RPMI7951 (cell line): ENCODE measurements around the gene ZCCHC24. TPM values are rescaled to one million over a fixed set of nuclear protein-coding genes. Genes with fewer than 3 reads are reported as not detected.

ENCODE experiments used
- DNase-seq: peaks from one replicate; pipeline ENCODE4 v3.0.0-alpha.2; 2012; ENCODE audit warnings: low read depth
- total RNA-seq: library from RNA; depleted of rRNA; stranded (reverse); fragments of >200 nt; shearing (Covaris generic); gene quantifications from 2 replicates; pipeline ENCODE4 v1.2.3, GENCODE V29; 2014; rRNA removed

The ZCCHC24 gene
- total RNA-seq = 21.0 and 24.6 TPM in 2 replicates

- peak; percentile 98 for DNase-seq
These were observed at the start of gene ZCCHC24 for GRCh38 chr10:79445161-79445976. Gene ZCCHC24, minus strand, starts transcription at chr10:79445624. Its CDS starts 184 bp downstream, at chr10:79445440.

- no peak for DNase-seq
These were observed 48.4 kb upstream of the ZCCHC24 start for GRCh38 chr10:79493806-79494205.

DNA sequence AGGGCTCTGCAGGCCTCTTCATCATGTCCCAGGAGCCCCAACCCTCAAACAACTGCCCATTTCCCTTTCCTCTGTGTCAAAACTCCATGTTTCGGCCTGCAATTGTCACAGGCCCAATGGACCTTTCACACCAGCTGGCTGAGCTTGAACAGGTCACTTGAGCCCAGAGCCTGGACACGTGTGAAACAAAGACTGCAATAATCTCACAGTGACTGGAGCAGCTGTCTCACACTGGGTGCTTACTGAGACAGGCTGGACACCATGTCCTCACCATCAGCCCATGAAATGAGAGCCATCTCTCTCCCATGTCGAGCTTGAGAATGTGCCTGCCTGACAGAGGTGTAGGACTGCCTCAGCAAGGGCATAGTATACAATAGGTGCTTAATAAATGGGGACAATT is 47.4 kb upstream of the ZCCHC24 start:
- DNase-seq = no peak

GRCh38 chr10:79492256-79492655 is 46.8 kb upstream of the ZCCHC24 start:
- no peak for DNase-seq

GRCh38 chr10:79491143-79491835 is 45.9 kb upstream of the ZCCHC24 start:
- no peak for DNase-seq

- DNase-seq = peak; percentile 57
These were observed 45.1 kb upstream of the ZCCHC24 start for GRCh38 chr10:79490400-79491142.

DNA sequence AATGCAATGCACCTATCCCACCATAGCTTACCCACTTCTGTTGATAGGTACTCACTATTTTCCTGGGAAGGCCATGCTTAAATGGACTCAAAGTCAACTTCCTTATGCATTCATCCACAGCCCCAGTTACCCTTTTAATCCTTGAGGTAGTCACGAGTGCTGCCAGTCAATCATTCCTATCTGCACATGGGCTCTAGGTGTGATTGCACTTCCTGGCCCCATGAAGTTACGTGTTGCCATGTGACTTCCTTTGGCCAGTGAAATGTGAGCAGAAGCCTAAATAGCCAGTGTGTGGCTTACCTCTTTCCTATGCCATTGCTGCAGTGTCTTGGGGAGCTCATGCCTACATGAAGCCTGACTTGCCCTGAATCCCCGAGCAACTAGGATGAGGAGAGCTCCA is 43.4 kb upstream of the ZCCHC24 start:
- no peak for DNase-seq

GRCh38 chr10:79488336-79488735 is 42.9 kb upstream of the ZCCHC24 start:
- peak; percentile 85 for DNase-seq

- DNase-seq = peak; percentile 55
These were observed 42.1 kb upstream of the ZCCHC24 start for GRCh38 chr10:79487296-79488194.

DNA sequence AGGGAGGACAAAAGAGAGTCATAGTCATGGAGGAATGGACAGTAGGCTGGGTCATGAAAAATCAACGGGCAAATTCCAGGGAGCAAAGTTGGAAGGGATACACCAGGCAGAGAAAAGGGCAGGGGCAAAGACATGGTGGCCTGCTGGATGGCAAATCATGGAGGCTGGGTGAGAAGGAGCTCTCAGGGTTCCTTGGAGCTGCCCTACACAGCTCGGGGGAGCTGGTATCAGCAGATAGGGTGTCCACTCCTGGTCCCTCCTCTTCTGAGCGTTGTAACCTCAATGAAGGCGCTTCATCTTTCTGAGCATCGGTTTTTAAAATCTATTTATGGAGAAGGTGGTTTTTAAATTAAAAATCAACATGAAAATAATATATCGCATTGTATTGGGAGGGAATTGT is 39.1 kb upstream of the ZCCHC24 start:
- DNase-seq = no peak

- peak; percentile 98 for DNase-seq
These were observed 38.5 kb upstream of the ZCCHC24 start for GRCh38 chr10:79483948-79484347.

DNA sequence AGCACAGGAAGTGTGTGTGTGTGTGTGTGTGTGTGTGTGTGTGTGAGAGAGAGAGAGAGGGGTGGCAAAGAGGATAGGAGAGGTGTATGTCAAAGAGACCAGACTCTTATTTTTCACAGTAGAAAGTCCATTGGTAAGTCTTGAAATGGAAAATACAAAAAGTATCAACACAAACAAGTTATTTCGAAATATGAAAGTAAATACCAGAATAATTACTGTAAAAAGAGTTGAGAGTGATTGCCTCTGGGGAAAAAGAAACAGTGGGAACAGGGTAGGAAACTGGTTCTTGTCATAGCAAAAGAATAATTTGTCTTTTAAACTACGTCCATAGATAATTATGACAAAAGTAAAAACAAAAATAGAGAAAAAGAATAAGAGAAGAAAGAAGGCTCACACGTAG is 37.9 kb upstream of the ZCCHC24 start:
- no peak for DNase-seq

GRCh38 chr10:79482741-79483140 is 37.3 kb upstream of the ZCCHC24 start:
- no peak for DNase-seq

DNA sequence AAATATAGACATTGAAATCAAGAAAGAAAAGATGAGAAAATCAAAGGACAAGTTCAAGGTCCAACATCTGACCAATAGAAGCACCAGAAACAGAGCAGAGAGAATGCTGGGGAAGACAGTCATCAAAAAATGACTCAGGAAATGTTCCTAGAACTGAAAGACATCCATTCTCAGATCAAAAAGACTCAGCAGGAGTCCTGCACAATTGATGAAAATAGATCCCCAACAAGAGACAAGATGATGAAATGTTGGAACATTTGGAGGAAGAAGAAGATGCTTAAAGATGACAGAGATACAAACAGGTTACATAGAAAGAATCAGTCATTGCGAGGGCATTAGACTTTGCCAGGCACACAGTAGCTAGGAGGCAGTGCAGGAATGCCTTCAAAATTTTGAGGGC is 36.9 kb upstream of the ZCCHC24 start:
- DNase-seq = no peak

DNA sequence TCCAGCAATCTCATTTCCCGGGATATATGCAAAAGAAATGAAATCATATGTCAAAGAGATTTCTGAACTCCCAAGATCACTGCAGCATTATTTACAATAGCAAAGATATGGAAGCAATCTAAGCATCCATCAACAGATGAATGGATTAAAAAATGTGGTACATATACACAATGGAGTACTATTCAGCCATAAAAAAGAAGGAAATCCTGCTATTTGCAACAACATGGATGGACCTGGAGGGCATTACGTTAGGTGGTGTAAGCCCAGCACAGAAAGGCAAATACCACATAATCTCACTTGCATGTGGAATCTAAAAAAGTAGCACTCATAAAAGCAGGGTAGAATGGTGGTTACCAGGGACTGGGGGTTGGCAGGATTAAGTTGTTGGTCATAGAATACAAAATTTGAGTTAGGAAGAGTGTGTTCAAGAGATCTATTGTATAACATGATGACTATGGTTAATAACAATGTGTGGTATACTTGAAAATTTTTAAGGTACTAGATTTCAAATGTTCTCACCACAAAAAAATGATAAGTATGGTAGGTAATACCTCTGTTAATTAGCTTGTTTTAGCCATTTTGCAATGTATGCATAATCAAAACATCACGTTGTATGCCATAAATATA is 34.0 kb upstream of the ZCCHC24 start:
- no peak for DNase-seq

DNA sequence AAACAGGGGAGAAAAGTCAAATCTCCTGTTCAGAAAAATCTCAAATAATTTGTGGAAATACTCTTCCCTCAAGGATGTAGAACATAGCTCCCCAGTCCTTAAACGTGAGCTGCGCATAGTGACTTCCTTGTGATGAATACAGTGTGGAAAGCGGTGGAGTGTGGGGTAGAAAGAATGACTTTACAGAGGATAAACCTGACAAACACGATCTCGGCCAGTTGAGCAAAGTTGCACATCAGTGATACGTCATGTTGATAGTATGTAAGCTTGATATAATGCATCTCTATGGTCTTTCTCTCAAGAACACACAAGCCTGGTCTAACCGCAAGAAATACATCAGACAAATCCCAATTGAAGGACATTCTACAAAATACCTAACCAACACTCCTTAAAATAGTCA is 32.0 kb upstream of the ZCCHC24 start:
- no peak for DNase-seq

GRCh38 chr10:79476645-79477044 is 31.2 kb upstream of the ZCCHC24 start:
- no peak for DNase-seq

DNA sequence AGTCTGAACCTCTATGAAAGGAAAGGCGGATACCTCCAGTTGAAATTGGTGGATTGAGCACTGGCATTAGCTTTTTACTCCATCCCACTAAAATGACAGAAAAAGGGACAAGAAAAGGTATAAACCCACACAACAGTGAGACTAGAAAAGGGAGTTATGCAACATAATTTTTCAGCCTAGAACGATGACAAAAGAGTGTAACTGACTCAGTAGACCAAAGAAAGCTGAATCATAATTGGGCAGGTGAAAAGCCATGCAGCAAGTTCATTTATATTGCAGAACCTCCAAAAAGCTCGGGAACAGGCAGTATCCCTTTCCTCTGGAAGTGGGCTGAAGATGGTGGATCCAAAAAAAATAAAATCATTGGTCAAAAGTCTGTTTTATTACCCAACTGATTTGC is 30.5 kb upstream of the ZCCHC24 start:
- no peak for DNase-seq

- DNase-seq = no peak
These were observed 29.8 kb upstream of the ZCCHC24 start for GRCh38 chr10:79475119-79475653.

DNA sequence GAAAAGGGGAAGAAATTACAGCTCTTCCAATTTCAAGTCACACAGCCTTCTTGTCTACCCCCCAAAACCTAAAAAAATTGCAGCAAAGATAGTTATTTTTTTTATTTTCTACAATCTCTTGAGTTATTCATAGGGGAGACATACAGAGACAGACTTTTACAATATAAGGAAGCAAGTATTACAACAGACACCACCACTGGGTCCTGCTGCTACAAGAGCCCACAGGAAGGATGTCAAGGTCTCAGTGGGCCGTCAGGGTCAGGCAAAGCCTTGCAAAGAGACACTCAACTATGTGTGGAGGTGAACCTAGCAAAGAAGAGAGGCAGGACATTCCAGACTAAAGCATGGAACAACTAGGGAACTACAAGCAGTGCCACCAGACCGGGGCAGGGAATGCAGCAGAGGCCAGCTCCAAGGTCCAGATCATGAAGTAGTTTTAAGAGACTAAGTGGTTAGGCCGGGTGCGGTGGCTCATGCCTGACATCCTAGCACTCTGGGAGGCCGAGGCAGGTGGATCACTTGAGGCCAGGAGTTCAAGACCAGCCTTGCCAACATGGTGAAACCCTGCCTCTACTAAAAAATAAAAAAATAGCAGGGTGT is 28.2 kb upstream of the ZCCHC24 start:
- no peak for DNase-seq
